SW480 (cell line): ENCODE data around the gene GIGYF1.

Experiments used
- DNase-seq: peaks from one replicate; pipeline ENCODE4 v3.0.0-alpha.2; 2016; ENCODE audit warnings: low spot score

GIGYF1 gene

DNA sequence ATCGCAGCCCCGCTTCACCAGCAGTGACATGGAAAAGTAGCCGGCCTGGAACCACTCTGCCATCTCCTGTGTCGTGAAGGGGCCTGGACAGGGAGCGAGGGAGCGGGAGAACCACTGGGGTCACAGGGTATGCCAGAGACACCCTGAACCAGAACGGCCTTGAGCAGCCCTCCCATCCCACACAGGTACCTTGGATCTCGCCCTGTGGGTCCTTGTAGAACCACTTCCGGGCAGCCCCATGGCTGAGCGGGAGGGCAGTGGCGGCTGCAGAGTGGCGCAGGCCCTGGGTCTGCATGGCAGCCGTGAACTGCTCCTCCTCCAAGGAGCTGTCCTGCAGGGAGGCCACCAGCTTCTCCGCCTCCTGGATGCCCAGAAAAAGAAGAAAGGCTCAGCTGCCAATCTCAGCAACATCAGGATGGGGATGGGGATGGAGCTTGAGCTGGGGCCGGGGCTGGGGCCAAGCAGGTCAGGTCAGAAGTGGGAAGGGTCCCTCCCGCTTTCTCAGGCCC, 9.5 kb downstream of the GIGYF1 start:
- DNase-seq, result no peak

GRCh38 chr7:100683659-100684533, 10.2 kb downstream of the GIGYF1 start:
- DNase-seq, result no peak

GRCh38 chr7:100682991-100683658, 10.9 kb downstream of the GIGYF1 start:
- no peak for DNase-seq

DNA sequence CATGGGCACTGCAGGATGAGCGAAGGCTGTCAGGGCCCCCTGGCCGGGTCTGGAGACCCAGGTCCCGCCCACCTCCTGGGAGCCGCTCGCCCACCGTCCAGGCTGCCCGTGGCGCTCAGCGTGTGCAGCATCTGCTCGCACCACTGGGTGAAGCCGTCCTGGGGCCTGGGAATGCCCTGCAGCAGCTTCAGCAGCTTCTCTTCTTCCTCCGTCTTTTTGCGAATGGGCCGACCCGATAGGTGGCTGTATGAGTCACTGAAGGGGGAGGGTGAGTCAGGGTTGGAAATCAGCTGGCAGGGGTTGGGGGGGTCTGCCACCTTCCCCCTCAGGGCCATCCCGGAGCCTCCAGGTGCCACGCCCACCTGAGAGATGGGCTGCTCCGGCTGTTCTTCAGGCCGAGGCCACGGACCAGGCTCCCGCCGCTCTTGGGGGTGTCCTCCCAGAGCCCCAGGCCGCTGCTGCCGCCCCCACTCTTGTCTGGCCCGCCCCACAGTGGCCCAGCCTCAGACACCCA, 11.8 kb downstream of the GIGYF1 start:
- no peak for DNase-seq

DNA sequence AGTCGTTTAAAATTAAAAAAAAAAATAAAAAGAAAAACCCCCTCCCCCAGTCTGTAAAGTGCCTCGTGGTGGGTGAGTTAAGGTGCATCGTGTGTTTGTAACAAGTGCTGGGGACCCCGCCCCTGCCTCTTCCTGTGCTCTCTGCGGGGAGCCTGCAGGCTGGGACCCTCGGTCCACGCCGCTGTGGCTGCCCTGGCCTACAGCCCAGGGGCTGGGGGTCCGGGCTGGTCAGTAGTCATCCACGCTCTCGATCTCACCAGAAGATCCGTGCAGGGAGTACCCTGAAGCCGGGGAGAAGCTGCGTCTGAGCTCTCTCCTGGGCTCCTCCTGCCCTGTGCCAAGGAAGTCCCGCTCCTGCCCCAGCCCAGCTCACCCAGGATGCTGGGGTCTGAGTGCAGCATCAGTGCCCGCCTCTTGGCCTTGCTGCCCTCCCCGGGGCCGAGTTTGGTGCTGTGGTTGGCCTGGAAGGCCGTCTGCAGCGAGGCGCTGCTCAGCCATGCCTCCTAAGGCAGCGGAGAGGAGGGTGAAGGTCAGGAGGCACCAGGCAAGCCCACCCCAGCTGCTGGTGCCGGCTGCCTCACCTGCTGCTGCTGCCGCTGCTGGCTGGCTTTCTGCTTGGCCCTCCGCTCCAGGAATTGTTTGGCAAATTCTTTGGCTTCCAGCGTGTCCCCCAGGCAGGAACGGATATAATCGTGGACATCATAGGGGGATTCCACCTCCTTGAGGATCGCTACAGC, 12.4 kb downstream of the GIGYF1 start:
- DNase-seq, result no peak

DNA sequence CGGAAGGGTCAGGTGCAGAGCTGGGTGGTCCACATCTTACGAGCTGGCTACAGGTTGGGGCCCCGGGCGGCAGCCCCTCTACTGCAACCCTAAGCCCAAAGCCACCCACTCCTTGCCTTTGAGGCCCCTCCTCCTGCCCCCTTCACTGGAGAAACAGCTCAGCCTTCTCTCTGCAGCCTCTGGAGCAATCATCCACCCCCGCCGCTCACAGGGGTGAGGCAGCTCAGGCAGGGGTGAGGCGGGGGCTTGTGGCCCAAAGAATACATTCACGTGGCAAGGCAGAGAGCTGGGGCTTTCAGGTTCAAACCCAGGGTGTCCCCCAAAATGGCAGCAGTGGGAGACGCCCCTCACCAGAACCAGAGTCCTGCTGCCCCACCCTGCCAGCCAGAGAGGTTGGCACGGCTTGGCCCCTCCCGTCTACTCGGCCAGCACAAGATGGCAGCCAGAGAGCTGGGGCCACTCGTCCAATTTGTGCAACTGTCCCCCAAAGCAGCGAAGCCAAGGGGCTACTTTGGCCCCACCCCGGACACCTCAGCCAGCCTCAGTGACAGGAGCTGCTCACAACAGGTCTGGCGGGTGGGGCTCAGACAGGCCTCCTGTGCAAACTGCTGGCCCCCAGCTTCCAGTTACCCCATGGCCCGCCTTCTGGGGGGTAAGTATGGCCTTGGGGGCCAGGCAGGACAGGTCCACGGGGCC, 13.3 kb downstream of the GIGYF1 start:
- DNase-seq, result no peak

- no peak for DNase-seq
Observed at GRCh38 chr7:100679927-100680575, 14.0 kb downstream of the GIGYF1 start.

DNA sequence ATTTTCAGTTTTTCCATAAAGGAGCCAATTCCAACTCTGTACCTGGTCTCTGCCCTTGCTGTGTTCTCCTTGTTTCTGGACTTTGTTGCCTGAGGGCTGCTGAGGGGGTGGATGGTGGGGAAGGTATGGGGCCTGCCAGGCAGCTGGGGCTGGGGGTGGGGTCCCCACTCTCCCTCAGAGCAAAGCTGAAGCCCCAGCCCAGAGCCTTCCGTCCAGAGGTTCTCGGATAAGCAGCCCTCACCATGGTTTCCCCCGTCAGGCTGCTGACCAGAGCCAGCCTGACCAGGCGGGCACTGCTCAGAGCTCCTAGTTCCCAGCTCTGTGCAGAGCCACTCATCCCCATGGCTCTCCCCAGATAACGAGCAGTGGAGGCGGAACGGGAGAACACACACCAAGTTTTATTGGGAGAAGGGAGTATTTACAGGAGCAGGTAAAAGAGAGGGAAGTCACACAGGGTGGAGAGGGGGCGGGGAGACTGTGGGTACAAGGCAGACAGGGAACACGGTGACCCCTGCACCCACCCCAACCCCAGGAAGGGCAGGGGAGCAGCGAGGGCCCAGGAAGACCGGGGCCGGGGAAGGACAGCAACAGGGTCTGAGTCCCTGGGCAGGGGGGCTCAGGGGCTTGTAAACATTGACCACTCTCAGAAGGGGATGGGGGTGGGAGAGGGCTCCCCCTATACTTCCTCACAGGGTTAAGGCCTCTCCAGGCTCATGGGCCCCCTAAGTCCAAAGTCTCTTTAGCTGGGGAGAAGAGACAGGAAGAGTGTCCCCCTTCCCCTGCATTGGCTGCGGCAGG, 14.7 kb downstream of the GIGYF1 start:
- no peak for DNase-seq

- no peak for DNase-seq
Observed at GRCh38 chr7:100678291-100678984, 15.6 kb downstream of the GIGYF1 start.

DNA sequence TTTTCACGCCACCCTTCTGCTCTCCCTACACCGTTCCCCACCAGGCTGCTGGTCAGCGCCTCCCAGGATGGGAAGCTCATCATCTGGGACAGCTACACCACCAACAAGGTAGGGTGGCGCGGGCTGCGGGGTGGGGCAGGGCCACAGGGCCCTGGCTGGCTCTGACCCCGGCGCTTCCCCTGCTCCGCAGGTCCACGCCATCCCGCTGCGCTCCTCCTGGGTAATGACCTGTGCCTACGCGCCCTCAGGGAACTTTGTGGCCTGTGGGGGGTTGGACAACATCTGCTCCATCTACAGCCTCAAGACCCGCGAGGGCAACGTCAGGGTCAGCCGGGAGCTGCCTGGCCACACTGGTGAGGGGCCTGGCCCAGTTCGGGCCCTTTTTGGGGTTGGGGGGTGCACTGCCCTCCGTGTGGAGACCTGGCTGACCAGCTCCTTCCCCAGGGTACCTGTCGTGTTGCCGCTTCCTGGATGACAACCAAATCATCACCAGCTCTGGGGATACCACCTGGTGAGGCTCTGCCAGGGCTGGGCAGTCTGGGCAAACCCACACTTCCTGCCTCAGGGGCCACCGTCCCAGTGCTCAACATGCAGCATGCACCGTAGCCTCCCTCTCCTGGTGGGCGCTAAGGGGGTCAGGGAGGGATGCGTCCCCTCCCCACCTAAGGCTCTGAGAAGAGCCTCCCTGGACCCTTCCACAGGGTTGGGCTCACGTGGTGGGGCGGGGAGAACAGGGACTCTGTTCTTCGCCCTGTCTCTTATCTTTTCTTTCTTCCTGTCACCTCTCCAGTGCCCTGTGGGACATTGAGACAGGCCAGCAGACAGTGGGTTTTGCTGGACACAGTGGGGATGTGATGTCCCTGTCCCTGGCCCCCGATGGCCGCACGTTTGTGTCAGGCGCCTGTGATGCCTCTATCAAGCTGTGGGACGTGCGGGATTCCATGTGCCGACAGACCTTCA, 16.5 kb downstream of the GIGYF1 start:
- no peak for DNase-seq

GRCh38 chr7:100676501-100677306, 17.3 kb downstream of the GIGYF1 start:
- no peak for DNase-seq

DNA sequence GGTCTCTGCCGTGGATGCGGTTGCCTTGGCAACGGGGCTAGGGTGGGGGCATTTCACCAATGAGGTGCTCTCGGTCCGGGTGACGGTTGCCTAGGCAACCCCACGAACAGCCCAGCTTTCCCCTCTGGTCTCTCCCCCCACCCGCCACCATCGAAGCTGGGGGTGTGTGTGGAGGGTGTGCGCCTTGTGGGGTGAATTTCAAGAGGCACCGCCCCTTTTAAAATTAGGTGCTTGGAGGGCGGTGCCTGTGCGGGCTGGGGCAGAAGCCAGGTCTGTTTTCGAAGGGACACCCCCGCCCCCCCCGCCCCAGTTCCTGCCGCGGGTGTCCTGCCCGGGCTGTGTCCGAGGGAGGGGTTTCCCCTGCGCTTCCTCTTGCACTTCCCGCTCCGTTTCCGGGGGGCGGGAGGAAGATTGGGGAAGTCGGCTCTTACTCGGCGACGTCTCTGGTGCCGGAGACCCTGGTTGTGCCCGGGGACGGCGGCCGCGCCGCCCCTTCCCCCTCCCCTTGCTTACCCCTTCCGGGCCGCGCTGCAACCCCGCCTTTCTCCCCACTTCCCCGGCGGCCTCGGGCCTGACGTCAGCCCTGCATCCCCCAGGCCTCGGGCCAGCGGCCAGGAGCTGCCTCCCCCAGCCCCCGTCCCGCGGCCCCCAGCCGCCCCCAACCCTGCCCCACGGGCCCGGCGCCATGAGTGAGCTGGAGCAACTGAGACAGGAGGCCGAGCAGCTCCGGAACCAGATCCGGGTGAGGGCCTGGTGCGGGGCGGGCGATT, 18.3 kb downstream of the GIGYF1 start:
- DNase-seq, result peak; percentile 64

GRCh38 chr7:100675105-100675451, 19.0 kb downstream of the GIGYF1 start:
- no peak for DNase-seq

DNA sequence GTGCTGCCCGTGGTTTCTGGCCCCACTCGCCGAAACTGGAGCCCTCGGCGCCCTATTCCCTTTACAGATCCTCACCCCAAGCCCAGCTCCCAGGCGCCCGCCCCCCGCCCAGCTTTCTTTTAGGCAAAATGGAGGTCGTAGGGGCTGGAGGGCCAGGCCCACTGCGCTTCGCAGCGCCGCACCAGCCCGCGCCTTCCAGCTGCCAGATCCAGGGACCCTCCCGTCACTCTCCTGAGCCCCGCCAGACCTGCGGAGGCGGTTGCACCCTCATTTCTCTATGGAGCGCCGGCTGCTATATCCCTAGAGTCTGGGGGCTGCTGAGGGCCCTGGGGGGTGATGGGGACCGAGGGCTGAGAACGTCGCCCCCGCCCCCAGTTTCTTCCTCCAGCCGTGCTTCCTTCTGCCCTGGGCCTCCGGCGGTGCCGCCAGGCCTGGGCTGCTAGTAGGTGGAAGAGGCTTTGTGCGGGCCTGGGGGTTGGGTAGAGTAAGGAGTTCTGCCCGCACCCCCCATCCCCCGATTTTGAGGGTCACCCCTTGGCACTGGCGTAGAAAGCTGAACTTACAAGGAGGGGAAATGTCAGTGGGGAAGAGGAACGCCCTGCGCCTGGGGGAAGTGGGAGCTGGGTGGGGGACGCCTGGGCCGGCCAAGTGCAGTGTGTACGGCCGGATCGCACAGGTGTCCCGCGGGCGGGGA, 19.5 kb downstream of the GIGYF1 start:
- peak; percentile 41 for DNase-seq

DNA sequence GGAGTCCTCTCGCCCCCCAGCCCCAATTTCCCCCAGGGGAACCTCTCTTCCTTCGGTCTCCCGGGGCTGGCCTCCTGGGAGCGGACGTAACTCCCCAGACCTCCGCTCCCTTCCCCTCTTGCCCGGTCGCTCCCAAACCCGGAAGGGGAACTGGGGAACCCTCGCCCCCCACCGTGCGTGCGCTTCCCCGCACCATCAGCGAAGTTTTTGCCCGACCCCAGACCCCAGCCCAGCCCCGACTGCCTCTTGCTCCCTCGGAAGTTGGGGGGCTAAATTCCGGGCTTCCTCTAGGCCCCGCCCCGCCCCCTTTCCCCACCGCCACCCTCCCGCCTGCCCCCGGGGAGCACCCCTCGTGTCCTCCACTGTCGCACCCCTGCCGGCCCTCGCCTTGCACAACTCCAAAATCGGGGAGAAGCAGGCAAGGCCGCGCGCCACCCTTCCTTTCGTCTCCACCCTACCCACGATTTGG, 20.1 kb downstream of the GIGYF1 start:
- DNase-seq, result peak; percentile 48

GRCh38 chr7:100673302-100673941, 20.6 kb downstream of the GIGYF1 start, which contains the start of gene GNB2:
TSS of gene GNB2 (plus strand) at chr7:100673740. CDS start at chr7:100676266, 2,526 bp downstream.
- peak; percentile 100 for DNase-seq
